ENCODE results near the gene IRF2.

DNA sequence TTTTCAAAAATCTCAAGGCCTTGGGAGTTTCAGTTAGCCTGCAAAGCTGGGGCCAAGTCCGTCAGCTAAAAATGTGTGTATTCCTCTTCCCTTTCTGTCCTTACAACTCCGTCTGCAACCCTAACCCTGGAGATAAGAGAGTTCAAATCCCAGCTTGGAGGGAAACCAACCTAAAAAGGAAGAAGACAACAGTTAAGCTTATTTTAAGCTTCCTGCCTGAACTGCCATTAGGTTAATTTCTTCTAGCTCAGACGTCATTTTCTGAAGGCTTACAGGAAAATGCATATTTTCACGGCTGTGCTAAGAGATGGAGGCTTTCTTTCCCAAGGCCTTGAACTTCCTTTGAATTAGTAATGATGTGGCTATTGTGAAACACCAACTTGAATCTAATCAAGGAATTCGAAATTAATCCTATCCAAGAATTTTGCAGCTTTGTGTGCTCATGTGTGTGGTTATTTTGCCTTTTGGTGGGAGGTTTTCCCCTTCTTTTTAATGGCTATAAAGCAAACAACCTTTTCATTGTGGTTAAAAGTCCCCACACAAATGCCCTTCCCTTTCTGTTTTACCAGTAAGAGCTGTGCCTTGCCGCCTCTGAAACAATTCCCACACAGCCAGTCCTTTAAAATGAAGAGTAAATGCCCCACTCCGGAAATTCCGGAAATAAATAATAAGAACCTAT lies 103.5 kb downstream of the IRF2 start:
- TF ChIP-seq, protein P1, sequence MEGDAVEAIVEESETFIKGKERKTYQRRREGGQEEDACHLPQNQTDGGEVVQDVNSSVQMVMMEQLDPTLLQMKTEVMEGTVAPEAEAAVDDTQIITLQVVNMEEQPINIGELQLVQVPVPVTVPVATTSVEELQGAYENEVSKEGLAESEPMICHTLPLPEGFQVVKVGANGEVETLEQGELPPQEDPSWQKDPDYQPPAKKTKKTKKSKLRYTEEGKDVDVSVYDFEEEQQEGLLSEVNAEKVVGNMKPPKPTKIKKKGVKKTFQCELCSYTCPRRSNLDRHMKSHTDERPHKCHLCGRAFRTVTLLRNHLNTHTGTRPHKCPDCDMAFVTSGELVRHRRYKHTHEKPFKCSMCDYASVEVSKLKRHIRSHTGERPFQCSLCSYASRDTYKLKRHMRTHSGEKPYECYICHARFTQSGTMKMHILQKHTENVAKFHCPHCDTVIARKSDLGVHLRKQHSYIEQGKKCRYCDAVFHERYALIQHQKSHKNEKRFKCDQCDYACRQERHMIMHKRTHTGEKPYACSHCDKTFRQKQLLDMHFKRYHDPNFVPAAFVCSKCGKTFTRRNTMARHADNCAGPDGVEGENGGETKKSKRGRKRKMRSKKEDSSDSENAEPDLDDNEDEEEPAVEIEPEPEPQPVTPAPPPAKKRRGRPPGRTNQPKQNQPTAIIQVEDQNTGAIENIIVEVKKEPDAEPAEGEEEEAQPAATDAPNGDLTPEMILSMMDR (IDR thresholded peaks at IDR 0.05; ENCODE audit: poor library complexity, severe bottlenecking), result no peak
- no peak for TF ChIP-seq SMC3 (conservative IDR thresholded peaks at IDR 0.05; ENCODE audit: poor library complexity)
- TF ChIP-seq, protein P2, sequence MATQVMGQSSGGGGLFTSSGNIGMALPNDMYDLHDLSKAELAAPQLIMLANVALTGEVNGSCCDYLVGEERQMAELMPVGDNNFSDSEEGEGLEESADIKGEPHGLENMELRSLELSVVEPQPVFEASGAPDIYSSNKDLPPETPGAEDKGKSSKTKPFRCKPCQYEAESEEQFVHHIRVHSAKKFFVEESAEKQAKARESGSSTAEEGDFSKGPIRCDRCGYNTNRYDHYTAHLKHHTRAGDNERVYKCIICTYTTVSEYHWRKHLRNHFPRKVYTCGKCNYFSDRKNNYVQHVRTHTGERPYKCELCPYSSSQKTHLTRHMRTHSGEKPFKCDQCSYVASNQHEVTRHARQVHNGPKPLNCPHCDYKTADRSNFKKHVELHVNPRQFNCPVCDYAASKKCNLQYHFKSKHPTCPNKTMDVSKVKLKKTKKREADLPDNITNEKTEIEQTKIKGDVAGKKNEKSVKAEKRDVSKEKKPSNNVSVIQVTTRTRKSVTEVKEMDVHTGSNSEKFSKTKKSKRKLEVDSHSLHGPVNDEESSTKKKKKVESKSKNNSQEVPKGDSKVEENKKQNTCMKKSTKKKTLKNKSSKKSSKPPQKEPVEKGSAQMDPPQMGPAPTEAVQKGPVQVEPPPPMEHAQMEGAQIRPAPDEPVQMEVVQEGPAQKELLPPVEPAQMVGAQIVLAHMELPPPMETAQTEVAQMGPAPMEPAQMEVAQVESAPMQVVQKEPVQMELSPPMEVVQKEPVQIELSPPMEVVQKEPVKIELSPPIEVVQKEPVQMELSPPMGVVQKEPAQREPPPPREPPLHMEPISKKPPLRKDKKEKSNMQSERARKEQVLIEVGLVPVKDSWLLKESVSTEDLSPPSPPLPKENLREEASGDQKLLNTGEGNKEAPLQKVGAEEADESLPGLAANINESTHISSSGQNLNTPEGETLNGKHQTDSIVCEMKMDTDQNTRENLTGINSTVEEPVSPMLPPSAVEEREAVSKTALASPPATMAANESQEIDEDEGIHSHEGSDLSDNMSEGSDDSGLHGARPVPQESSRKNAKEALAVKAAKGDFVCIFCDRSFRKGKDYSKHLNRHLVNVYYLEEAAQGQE (IDR thresholded peaks at IDR 0.05; ENCODE audit: borderline replicate concordance), result no peak
- no peak for TF ChIP-seq EP300 (conservative IDR thresholded peaks at IDR 0.05; ENCODE audit: poor library complexity, severe bottlenecking)
